GM18867 (cell line): Measurements from ENCODE around the gene HMMR.

Experiments
- ATAC-seq: cut with Tn5 transposase; IDR thresholded peaks from one replicate; pipeline ENCODE4 v1.9.1; 2021; ENCODE audit warnings: mild to moderate bottlenecking, moderate library complexity; ENCODE audit not compliant: unreplicated experiment

HMMR gene

GRCh38 chr5:163458778-163459385, 1.6 kb upstream of the HMMR start:
- no peak for ATAC-seq

GRCh38 chr5:163459462-163459818, 992 bp upstream of the HMMR start:
- ATAC-seq, result peak; percentile 2

- peak; percentile 79 for ATAC-seq
Observed at GRCh38 chr5:163459819-163460561, 442 bp upstream of the HMMR start, which contains the start of gene NUDCD2. Gene NUDCD2, minus strand, starts transcription at chr5:163460102. Its CDS starts 52 bp downstream, at chr5:163460050.

- no peak for ATAC-seq
Observed at GRCh38 chr5:163463063-163463435, 2.6 kb downstream of the HMMR start.

- ATAC-seq, result no peak
Observed at GRCh38 chr5:163467682-163468081, 7.2 kb downstream of the HMMR start.

GRCh38 chr5:163473635-163474243, 13.3 kb downstream of the HMMR start:
- peak; percentile 68 for ATAC-seq

GRCh38 chr5:163475411-163475810, 15.0 kb downstream of the HMMR start:
- no peak for ATAC-seq

- no peak for ATAC-seq
Observed at GRCh38 chr5:163478126-163478981, 17.9 kb downstream of the HMMR start.

GRCh38 chr5:163478982-163479271, 18.5 kb downstream of the HMMR start:
- no peak for ATAC-seq

GRCh38 chr5:163489055-163489744, 28.8 kb downstream of the HMMR start:
- ATAC-seq, result peak; percentile 44

GRCh38 chr5:163489745-163490075, 29.3 kb downstream of the HMMR start:
- no peak for ATAC-seq

- no peak for ATAC-seq
Observed at GRCh38 chr5:163496286-163496685, 35.9 kb downstream of the HMMR start.

GRCh38 chr5:163497315-163497714, 36.9 kb downstream of the HMMR start:
- ATAC-seq, result no peak

- no peak for ATAC-seq
Observed at GRCh38 chr5:163498886-163499285, 38.5 kb downstream of the HMMR start.

- no peak for ATAC-seq
Observed at GRCh38 chr5:163502521-163502920, 42.1 kb downstream of the HMMR start.

GRCh38 chr5:163503106-163504078, 43.0 kb downstream of the HMMR start:
- ATAC-seq, result no peak

GRCh38 chr5:163504079-163504931, 43.9 kb downstream of the HMMR start:
- no peak for ATAC-seq

- ATAC-seq, result peak; percentile 1
Observed at GRCh38 chr5:163505049-163505367, 44.6 kb downstream of the HMMR start.
